Activated CD4-positive, alpha-beta T cell treated with anti-CD3 and anti-CD28 coated beads, Interleukin-2, amount 10 ng/mL, durations not matched to agents 7 days and 5 days (primary cell): Measurements from ENCODE around the gene ARHGEF11. TPM values are rescaled to one million over a fixed set of nuclear protein-coding genes. Genes with fewer than 3 reads are reported as not detected.
A peak's percentile ranks its signal among the peaks of the same experiment; 100 is the strongest.

Experiments
- CTCF ChIA-PET: fragments of 350-600 bp; sonication (Branson Sonifier 250); formaldehyde crosslinking; loops from one replicate; lab custom pipeline; 2021; ENCODE audit warnings: antibody characterized with exemption; lab: Charles Lee
- POLR2A ChIA-PET: fragments of 350-600 bp; sonication (Branson Sonifier 250); formaldehyde crosslinking; loops from one replicate; lab custom pipeline; 2021; ENCODE audit warnings: antibody characterized with exemption; lab: Charles Lee
- DNase-seq: peaks from one replicate; pipeline ENCODE4 v3.0.0-alpha.2; 2020
- H3K27ac Mint-ChIP-seq: one replicate; pipeline ENCODE4 v1.8.0; 2021; ENCODE audit warnings: mild to moderate bottlenecking, moderate library complexity, mixed read lengths
- H3K27me3 Mint-ChIP-seq: one replicate; pipeline ENCODE4 v1.8.0; 2021; ENCODE audit warnings: mixed read lengths
- H3K36me3 Mint-ChIP-seq: one replicate; pipeline ENCODE4 v1.8.0; 2021; ENCODE audit warnings: low read depth, mixed read lengths
- H3K4me1 Mint-ChIP-seq: one replicate; pipeline ENCODE4 v1.8.0; 2021; ENCODE audit warnings: mixed read lengths
- H3K4me3 Mint-ChIP-seq: one replicate; pipeline ENCODE4 v1.8.0; 2021; ENCODE audit warnings: mild to moderate bottlenecking, moderate library complexity, mixed read lengths
- H3K9me3 Mint-ChIP-seq: one replicate; pipeline ENCODE4 v1.8.0; 2021; ENCODE audit warnings: mixed read lengths
- total RNA-seq, 2 experiments: library from RNA; stranded (reverse); gene quantifications; one replicate each; pipeline ENCODE4 v1.2.3, GENCODE V29; 2021

ARHGEF11 gene
- total RNA-seq, 2 experiments from 2014 or later, result 33.9 to 38.5 TPM

DNA sequence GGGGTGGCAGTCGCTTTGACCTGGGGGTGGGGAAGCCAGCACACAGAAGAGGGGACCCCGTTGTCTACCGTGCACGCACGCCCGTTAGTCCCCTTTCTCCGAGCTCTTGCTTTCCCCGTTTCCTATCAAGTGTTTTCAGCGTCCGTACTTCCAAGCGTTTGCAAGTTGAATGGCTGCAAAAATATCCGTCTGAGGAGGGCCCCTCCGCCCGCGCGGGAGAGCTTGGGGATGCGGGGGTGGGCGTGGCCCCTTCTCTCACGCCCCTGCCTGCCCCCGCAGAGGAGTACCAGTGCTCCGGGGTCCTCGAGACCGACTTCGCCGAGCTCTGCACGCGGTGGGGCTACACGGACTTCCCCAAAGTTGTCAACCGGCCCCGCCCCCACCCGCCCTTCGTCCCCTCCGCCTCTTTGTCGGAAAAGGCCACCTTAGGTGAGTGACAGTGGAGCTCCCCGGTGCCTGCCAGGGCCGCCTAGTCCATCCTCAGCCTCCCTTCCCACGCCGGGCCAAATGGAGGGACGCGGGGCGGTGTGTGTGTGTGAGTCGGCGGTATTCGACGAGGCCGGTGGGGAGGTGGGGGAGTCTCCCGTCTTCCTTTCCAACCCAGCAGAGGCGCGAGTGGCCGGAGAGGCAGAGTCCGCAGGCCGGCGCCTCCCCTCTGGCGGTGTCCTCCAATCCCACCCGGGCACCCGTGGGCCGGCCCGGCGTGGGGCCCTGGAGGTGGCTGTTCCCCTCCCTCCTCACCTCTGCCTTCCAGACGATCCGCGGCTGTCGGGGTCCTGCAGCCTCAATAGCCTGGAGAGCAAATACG is 121.7 kb downstream of the ARHGEF11 start:
- POLR2A ChIA-PET, result no interaction called here
- DNase-seq, result no peak
- no peaks in the 10 kb centered on the region for H3K9me3 Mint-ChIP-seq
- H3K4me1 Mint-ChIP-seq, result peaks cover 24% of the 10 kb centered on the region
- no peak overlapping the region for H3K4me3 Mint-ChIP-seq
- H3K36me3 Mint-ChIP-seq, result no peaks in the 10 kb centered on the region
- no peak overlapping the region for H3K27ac Mint-ChIP-seq
- peaks cover 90% of the 10 kb centered on the region for H3K27me3 Mint-ChIP-seq
- CTCF ChIA-PET, result interaction anchor here (1.3 to 1.8 kb wide), 3 partner anchors 32 to 198 kb away, joined by 5 to 6 read pairs (median 5); no protein-coding TSS in a partner anchor

DNA sequence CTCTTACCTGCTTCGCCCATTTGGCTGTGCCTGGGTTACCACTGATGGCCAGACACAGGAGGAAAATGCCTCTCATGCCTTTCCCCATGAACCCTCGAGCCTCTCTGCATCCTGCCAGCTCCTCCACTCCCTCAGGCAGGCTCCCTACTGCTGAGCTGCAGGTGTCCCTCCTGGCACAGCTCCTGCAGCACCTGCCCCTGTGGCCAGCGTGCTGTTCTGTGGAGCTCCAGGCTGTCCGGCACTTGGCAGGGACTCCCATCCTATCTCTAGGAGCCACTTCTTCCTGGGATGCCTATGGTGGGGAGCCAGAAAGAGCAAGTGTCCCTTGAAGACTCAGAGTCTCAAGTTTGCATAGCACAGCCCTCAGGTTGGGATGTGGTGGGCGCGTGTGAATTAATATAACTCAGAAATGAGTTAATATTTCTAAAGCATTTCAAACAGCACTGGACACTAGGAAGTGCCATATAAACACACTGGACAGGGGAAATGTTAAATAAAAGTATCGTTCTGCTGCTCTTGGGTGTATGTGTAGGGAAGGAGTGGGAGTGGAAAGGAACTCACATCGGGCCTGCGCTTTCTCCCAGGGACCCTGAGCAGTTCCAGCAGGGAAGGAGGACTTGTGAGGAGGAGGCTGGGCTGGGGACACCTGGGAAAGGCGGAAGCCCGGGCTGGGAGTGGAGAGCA is 122.4 kb downstream of the ARHGEF11 start:
- Mint-ChIP-seq H3K4me1 (peaks cover 22% of the 10 kb centered on the region), H3K36me3 (no peaks in the 10 kb centered on the region), H3K27ac (no peak overlapping the region), H3K4me3 (no peak overlapping the region), H3K27me3 (peaks cover 90% of the 10 kb centered on the region), H3K9me3 (no peaks in the 10 kb centered on the region)
- no peak for DNase-seq
- CTCF ChIA-PET, result interaction anchor here (1.0 to 1.8 kb wide), 4 partner anchors 12 to 239 kb away, joined by 3 to 6 read pairs (median 4); no protein-coding TSS in a partner anchor
- POLR2A ChIA-PET, result no interaction called here

DNA sequence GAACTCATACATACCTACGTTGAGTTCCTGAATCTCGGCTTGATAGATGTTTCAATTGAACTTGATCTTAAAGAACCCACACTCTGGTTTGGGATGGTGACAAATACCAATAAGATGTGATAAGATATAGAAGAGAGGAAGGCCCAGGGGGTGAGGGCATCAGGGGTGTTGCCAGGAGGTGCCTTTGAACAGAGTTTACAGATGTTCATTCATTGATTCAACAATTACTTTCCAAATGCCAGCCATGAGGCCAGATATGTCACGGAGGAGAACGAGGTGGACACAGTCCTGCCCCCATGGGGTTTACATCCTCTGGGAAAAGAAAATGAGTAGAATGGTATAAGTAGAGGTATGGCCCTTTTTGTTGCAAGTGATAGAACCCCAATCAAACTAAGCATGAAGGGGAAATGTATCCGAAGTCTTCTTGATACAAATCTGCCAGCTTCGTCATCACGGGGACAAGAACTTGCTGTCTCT is 124.5 kb downstream of the ARHGEF11 start:
- ChIA-PET POLR2A (no interaction called here), CTCF (interaction anchor here (1.3 to 1.4 kb wide), 2 partner anchors 31 to 231 kb away, joined by 3 read pairs; no protein-coding TSS in a partner anchor)
- Mint-ChIP-seq H3K27me3 (peaks cover 77% of the 10 kb centered on the region), H3K9me3 (no peaks in the 10 kb centered on the region), H3K27ac (no peak overlapping the region), H3K4me1 (peaks cover 13% of the 10 kb centered on the region), H3K4me3 (no peak overlapping the region), H3K36me3 (no peaks in the 10 kb centered on the region)
- DNase-seq, result no peak

DNA sequence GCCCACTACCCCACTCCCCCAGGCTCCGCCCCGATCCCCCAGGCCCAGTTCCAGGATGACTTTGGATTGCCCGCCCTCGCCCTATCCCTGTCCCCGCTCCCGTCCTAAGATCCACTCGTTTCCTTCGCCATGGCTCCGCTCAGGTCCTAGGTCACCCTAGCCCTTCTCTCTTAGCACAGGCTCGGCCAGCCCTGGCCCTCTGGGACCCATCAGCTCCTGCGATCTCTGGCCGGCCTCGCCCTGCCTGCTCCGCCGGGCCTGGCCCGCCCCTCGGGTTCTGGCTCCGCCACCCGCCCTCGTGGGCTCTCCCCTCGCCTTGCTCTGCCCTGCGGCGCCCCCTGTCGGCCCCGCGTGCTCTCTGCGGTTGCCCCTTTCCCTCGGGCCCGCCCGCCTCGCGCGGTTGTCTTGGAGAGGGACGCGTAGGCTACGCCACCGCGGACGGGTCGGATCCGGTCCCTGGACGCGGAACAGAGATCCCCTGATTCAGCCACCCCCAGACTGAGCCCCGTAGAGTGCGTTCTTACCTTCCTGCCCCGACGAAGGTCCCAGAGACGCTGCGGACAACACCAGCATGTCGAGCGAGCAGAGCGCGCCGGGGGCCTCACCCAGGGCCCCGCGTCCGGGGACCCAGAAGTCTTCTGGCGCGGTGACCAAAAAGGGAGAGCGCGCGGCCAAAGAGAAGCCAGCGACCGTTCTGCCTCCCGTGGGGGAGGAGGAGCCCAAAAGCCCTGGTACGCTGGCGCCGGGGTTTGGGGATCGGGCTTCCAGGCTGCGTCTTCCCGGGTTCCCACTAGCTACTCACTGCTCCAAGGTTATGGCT is 125.1 kb downstream of the ARHGEF11 start, which contains the start of gene LRRC71:
Gene LRRC71, plus strand, starts transcription at position 400 of the 820 bp plus-strand sequence. Its CDS starts 172 bp downstream, at position 572.
- ChIA-PET POLR2A (no interaction called here), CTCF (interaction anchor here (0.7 to 1.4 kb wide), 4 partner anchors 11 to 231 kb away, joined by 3 read pairs; no protein-coding TSS in a partner anchor)
- Mint-ChIP-seq H3K9me3 (no peaks in the 10 kb centered on the region), H3K4me1 (peaks cover 13% of the 10 kb centered on the region), H3K4me3 (no peak within 1 kb of the TSS), H3K27me3 (peaks cover 74% of the 10 kb centered on the region), H3K36me3 (no peaks in the 10 kb centered on the region), H3K27ac (no peak within 1 kb of the TSS)
- DNase-seq, result peak; percentile 67

DNA sequence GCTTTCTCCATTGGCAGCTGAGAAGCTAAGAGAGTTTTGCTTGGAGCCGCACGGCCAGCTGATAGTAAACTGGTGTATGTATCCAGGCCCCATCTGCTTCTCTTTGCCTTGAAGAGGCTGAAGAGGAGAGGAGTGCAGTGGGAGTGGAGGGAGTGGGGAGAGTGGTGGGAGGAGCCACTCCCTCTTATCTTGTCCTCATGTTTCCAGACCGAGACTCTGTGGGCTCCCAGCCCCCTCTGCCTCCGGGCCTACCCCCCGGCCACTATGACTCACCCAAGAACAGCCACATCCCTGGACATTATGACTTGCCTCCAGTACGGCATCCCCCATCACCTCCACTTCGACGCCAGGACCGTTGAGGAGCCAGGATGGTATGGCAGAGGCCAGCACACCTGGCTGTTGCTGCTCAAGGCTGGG is 131.1 kb downstream of the ARHGEF11 start:
- no peaks in the 10 kb centered on the region for H3K9me3 Mint-ChIP-seq
- peaks cover 1% of the 10 kb centered on the region for H3K4me1 Mint-ChIP-seq
- no peak overlapping the region for H3K4me3 Mint-ChIP-seq
- POLR2A ChIA-PET, result no interaction called here
- H3K36me3 Mint-ChIP-seq, result no peaks in the 10 kb centered on the region
- peaks cover 26% of the 10 kb centered on the region for H3K27me3 Mint-ChIP-seq
- DNase-seq, result no peak
- H3K27ac Mint-ChIP-seq, result no peak overlapping the region
- CTCF ChIA-PET, result interaction anchor here (1.1 to 1.6 kb wide), 3 partner anchors 12 to 188 kb away, joined by 4 to 6 read pairs (median 4); no protein-coding TSS in a partner anchor

DNA sequence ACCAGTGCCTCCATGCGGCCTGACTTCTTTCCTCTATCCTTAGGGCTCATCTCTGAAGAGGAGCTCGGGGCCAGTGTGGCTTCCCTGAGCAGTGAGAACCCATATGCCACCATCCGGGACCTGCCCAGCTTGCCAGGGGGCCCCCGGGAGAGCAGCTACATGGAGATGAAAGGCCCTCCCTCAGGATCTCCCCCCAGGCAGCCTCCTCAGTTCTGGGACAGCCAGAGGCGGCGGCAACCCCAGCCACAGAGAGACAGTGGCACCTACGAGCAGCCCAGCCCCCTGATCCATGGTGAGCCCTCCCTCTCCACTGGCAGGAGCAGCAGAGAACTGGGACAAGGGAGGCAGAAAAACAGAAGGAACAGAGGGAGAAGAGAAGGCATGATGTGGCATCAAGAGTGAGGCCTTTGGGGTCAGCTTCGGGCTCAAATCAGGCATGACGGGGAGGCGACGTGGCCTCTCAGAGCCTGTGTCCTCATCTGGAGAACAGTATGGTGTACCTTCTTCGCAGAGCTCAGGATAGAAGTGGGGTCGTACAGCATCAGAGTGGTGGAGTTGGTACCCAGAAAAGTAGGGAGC is 131.6 kb downstream of the ARHGEF11 start:
- H3K4me1 Mint-ChIP-seq, result peaks cover 1% of the 10 kb centered on the region
- ChIA-PET POLR2A (no interaction called here), CTCF (interaction anchor here (1.1 to 1.6 kb wide), 4 partner anchors 12 to 187 kb away, joined by 3 to 6 read pairs (median 4); no protein-coding TSS in a partner anchor)
- no peak for DNase-seq
- no peak overlapping the region for H3K27ac Mint-ChIP-seq
- peaks cover 20% of the 10 kb centered on the region for H3K27me3 Mint-ChIP-seq
- H3K9me3 Mint-ChIP-seq, result no peaks in the 10 kb centered on the region
- no peak overlapping the region for H3K4me3 Mint-ChIP-seq
- H3K36me3 Mint-ChIP-seq, result no peaks in the 10 kb centered on the region

DNA sequence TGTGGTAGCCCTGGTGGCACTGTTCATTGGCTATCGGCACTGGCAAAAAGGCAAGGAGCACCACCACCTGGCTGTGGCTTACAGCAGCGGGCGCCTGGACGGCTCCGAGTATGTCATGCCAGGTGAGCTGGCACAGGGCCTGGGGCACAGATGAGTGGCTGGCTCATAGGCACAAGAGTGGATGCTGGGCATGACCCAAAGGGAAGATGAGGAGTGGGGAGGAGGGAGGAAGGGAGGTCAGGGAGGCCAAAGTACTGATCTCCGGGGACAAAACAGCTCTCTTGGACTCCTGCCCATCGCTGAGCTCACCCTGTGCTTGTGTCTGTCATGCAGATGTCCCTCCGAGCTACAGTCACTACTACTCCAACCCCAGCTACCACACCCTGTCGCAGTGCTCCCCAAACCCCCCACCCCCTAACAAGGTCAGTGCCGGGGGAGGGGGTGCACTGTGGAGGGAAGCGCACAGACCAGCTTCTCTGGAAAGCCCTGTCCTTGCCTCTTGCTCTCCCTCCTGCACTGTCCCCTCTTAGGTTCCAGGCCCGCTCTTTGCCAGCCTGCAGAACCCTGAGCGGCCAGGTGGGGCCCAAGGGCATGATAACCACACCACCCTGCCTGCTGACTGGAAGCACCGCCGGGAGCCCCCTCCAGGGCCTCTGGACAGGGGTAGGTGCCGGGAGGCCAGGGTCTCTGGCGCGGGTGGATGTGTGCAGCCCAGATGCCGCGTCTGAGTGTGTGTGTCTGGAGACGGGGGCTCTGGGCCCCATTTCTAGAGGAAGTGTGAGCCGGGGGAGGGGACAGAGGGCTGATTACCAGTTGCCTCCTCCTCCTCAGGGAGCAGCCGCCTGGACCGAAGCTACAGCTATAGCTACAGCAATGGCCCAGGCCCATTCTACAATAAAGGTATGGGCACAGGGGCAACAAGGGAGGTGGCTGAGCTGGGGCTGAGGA is 132.4 kb downstream of the ARHGEF11 start:
- Mint-ChIP-seq H3K4me1 (peaks cover 1% of the 10 kb centered on the region), H3K9me3 (no peaks in the 10 kb centered on the region), H3K36me3 (no peaks in the 10 kb centered on the region), H3K4me3 (no peak overlapping the region), H3K27ac (no peak overlapping the region), H3K27me3 (peaks cover 14% of the 10 kb centered on the region)
- DNase-seq, result no peak
- CTCF ChIA-PET, result interaction anchor here (0.6 to 1.6 kb wide), 6 partner anchors 13 to 187 kb away, joined by 3 to 6 read pairs (median 4); no protein-coding TSS in a partner anchor
- POLR2A ChIA-PET, result no interaction called here

DNA sequence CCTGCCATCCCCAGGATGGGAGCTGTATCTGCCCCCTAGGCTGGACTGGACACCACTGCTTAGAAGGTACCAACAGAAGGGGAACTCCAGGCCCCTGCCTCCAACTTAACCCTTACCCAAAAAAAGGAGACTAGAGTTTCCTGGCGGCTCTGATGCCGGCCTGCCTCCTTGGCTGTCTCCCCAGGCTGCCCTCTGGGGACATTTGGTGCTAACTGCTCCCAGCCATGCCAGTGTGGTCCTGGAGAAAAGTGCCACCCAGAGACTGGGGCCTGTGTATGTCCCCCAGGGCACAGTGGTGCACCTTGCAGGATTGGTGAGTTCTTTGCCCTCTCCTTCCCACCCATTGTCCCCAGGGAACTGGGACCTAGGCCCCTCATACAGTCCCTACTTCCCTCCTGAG is 133.2 kb downstream of the ARHGEF11 start:
- Mint-ChIP-seq H3K4me1 (peaks cover 1% of the 10 kb centered on the region), H3K4me3 (no peak overlapping the region), H3K27ac (no peak overlapping the region), H3K36me3 (no peaks in the 10 kb centered on the region), H3K9me3 (no peaks in the 10 kb centered on the region), H3K27me3 (peaks cover 11% of the 10 kb centered on the region)
- DNase-seq, result no peak
- POLR2A ChIA-PET, result no interaction called here
- CTCF ChIA-PET, result interaction anchor here (1.0 to 1.7 kb wide), 3 partner anchors 11 to 222 kb away, joined by 3 to 6 read pairs (median 3); no protein-coding TSS in a partner anchor

DNA sequence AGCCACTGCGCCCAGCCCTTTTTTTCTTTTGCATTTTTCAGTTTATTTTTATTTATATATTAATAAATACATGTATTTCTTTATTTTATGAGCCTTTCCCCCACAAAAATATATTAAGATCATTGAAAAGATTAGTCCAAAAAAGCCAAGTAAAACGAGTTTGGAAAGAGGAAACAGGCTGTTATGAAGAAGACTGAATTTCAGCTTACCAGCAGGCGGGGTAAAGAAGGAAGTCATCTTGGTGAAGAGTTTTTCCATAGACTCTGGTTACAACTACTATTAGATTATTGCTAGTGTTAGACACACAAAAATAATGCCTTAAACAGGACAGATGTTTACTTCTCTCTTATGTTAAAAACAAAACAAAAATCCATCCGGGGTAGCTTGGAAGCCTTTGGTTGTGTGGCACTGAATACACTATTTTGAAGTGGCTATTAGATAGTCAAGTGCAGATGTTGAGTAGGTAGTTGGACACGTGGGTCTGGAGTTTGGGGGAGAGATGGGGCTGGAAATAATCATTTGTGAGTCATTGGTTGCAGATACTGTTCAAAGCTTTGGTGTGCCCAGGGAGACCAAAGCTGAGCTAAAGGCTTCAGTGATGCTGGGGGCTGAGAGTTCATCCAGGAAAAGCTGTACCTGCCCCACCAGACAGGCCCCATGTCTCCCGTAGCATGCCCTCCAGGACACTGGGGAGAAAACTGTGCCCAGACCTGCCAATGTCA is 133.8 kb downstream of the ARHGEF11 start:
- H3K27me3 Mint-ChIP-seq, result peaks cover 8% of the 10 kb centered on the region
- peaks cover 1% of the 10 kb centered on the region for H3K4me1 Mint-ChIP-seq
- ChIA-PET CTCF (interaction anchor here (1.0 to 2.9 kb wide), 6 partner anchors 10 to 222 kb away, joined by 3 to 10 read pairs (median 6); no protein-coding TSS in a partner anchor), POLR2A (no interaction called here)
- no peak overlapping the region for H3K27ac Mint-ChIP-seq
- no peak for DNase-seq
- no peak overlapping the region for H3K4me3 Mint-ChIP-seq
- no peaks in the 10 kb centered on the region for H3K9me3 Mint-ChIP-seq
- no peaks in the 10 kb centered on the region for H3K36me3 Mint-ChIP-seq

DNA sequence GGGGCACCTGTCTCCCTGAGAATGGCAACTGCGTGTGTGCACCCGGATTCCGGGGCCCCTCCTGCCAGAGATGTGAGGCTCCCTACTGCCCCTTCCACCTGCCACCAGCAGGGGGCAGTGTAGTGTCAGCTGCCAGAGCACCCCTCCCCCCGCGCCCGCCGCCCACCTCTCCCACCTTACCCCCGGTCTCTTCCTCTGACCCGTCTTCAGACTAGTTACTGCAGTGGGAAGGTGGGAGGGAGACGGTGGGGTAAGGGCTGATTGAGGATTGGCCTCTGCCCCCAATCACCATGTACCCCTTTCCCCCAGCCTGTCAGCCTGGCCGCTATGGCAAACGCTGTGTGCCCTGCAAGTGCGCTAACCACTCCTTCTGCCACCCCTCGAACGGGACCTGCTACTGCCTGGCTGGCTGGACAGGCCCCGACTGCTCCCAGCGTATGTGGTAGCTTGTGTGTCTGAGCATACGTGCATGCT is 135.2 kb downstream of the ARHGEF11 start:
- peaks cover 4% of the 10 kb centered on the region for H3K27me3 Mint-ChIP-seq
- POLR2A ChIA-PET, result no interaction called here

More for the DNA sequence above, 135.2 kb downstream of the ARHGEF11 start:
- Mint-ChIP-seq H3K36me3 (no peaks in the 10 kb centered on the region), H3K27ac (no peak overlapping the region), H3K9me3 (no peaks in the 10 kb centered on the region), H3K4me3 (no peak overlapping the region), H3K4me1 (peaks cover 1% of the 10 kb centered on the region)
- CTCF ChIA-PET, result interaction anchor here (0.6 to 2.9 kb wide), 9 partner anchors 9 to 51 kb away, joined by 3 to 10 read pairs (median 4); partner anchors contain the start of gene LRRC71
- DNase-seq, result peak; percentile 57
